DMS153 treated with DMSO at 0.1 percent for 48 hours (cell line): ENCODE results near the gene EIF2B1.
"Not testable (repeated sequence)": the region's sequence is repeated elsewhere in the genome, so short reads cannot be mapped to it uniquely, and the experiment has no call there.

Source experiments
- DNase-seq: peaks from one replicate; lab custom pipeline; 2025; ENCODE audit not compliant: unreplicated experiment; lab: John Stamatoyannopoulos, UW

The EIF2B1 gene

DNA sequence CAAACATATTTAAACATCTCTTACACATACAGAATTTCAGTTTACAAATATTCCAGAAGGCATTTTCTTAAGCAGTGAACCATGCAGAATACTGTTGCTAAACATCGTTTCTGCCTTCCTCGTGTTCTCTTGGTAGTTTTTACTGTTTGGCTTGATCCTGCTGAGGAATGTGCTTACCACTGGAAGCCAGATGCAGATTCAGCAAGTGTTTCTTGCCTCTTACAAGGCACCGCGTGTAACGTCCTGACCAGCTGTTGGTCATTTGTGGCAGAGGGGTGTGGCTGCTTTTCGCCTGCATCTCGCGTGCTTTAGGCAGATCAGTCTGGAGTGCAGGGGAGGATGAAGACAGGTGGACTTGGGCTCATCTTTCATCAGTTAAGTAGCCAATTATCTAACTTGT lies 12.4 kb downstream of the EIF2B1 start:
- no peak for DNase-seq

- no peak for DNase-seq
These were observed 15.9 kb downstream of the EIF2B1 start for GRCh38 chr12:123617580-123617979.

DNA sequence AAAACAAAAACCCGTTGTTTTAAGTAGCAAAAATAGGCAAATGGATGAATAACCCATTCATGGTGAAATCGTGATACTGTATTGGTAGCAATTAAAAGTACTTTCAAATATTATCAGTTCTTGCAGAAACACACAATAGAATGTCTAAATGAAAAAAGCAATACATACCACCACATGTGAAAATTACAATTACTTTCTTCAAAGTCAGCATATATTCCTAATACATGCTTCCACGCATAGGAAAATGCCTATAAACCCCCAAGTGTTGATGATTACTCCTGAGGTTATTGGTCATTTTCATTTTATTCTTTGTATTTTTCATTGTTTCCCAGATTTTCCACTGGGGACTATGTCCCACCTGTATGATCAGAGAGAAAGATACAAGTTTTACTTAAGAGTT lies 16.3 kb downstream of the EIF2B1 start:
- DNase-seq = no peak

DNA sequence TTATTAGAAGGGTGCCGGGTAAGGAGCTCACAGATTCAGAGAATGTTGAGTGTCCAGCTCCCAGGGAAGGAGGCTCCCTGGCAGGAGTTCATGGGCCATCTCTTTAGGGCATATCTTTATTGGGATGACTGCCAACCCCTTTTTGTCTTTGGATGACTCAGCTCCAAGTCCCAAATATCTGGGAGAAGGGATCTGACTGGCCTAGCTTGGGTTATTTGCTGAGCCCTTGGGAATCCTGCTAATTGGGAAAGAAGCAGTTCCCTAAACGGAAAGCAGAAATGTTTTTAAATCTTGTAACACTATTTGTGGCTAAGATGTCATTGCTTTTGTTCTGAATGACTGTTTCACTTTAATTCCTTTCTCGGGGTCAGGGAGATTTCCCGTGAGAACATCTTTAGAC lies 19.0 kb downstream of the EIF2B1 start:
- no peak for DNase-seq

GRCh38 chr12:123614110-123614509 lies 19.4 kb downstream of the EIF2B1 start:
- DNase-seq = no peak

DNA sequence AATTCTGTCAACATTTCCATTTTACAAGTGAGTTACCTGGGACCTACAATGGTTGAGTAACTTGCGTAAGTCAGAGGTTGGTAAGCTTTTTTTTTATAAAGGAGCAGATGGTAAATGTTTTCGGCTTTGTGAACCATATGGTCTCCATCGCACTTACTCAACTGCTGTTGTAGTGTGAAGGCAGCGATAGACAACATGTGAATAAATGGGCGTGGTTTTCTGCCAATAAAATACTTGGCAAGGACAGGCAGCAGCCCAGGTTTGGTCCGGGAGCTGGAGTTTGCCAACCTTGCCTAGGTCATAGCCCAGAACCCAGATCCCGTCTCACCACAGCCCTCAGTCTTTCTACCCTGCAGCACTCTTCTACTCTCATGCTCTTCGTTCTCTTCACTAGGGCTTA lies 25.3 kb downstream of the EIF2B1 start:
- DNase-seq = no peak

DNA sequence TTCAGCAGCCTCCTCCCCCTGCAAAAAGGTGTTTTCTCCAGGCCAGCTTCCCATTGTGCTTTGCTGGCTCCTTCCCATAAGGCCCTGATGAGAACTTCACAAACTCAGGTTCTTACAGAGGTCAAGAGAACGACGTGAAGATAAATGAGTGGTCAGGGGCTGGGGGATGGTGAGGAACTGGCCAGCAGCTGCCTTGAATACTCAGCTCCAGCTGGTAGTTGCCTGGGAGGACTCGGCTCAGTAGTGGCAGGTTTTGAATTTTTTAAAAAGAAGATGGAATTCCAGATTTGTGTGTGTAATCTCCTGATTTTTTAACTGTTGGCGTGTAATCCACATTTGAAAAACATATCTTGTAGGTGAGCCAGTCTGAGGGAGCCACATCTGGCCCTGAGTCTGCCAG lies 25.7 kb downstream of the EIF2B1 start:
- DNase-seq = no peak

GRCh38 chr12:123603495-123603894 lies 30.0 kb downstream of the EIF2B1 start:
- not testable (repeated sequence) for DNase-seq

DNA sequence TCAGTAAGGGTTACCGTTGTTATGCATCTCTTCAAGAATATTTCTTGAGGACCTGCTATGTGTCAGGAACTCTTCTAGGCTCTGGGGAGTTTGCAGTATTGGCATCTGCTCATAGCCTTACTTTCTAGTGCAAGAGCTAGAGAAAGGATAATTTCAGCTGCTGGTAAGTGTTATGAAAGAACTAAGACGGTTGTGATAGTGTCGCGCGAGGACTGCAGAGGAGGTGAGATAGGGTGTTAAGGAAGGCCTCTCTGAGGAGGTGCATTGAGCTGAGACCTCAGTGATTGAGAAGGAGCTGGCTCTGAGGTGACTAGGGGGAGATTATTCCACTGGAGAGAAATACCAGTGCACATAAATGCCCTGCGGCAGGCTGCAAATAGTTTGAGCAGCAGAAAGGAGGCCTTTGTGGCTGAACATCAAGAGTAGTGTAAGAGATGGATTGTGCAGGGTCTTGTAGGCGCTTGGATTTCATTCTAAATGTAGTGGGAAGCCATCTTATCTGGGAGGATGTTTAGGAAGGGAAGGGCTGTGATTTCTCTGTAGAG lies 30.8 kb downstream of the EIF2B1 start:
- DNase-seq = no peak

- DNase-seq = peak; percentile 84
These were observed 31.6 kb downstream of the EIF2B1 start, which contains the start of gene DDX55 for GRCh38 chr12:123601602-123602489. Gene DDX55, plus strand, starts transcription at chr12:123602099. Its CDS starts 50 bp downstream, at chr12:123602149.

GRCh38 chr12:123599721-123600120 lies 33.8 kb downstream of the EIF2B1 start:
- DNase-seq = no peak

DNA sequence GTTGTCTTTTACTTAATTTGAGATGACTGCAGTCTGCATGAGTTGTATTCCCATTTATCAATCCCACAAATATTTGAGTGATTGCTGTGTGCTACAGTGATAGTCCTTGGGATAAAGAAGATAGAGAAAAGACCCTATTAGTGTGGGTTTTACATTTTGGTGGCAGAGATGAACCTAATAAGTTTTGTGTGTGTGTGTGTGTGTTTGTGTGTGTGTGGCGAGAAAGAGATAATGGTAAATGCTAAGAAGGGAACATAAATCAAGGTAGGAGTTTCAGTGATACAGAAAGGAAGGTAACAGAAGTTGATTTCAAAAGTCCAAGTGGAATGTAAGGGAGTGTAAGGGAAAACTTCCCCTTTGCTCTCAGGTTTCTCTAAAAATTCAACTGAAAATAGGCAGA lies 34.2 kb downstream of the EIF2B1 start:
- DNase-seq = no peak

- no peak for DNase-seq
These were observed 35.0 kb downstream of the EIF2B1 start for GRCh38 chr12:123598522-123598921.

DNA sequence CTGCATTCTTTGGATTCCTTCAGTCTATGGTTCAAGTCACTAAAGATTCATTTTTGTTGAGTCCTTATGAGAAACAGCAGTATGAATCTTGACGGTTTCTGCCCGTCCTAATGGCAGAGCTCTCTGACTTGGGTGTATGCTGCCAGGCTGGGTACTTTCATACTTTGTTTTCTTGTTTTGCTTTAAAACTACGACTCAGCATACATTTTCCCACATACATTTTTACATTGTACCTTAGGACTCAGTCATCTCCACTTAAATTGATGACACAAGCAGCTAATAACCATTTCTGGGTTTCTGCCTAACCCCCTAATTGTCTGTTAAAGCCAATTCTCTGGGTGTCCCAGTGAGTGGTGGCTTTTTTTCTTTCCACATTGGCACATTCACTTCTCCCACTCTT lies 36.4 kb downstream of the EIF2B1 start:
- DNase-seq = no peak

- no peak for DNase-seq
These were observed 37.8 kb downstream of the EIF2B1 start for GRCh38 chr12:123595729-123596128.

- DNase-seq = no peak
These were observed 41.6 kb downstream of the EIF2B1 start for GRCh38 chr12:123591702-123592481.

- DNase-seq = no peak
These were observed 52.7 kb downstream of the EIF2B1 start for GRCh38 chr12:123580772-123581171.

- not testable (repeated sequence) for DNase-seq
These were observed 54.7 kb downstream of the EIF2B1 start for GRCh38 chr12:123578829-123579228.

DNA sequence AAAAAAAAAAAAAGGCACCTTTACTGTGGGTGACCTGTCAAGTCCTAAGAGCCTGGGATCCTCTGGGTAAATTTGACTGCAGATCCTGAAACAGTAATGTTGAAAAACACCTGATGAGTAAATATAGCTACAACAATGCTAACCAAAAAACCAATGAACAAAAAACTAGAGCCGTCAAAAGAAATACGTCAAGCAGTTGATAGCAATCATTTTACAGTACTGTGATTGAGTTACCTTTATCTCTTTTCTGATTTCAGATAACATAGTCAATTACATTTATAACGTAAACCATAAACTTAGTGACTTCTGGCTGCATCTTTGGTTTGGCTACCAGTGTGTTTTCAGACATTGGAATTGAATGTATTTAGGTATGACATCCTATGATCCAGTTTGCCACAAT lies 55.2 kb downstream of the EIF2B1 start:
- no peak for DNase-seq

DNA sequence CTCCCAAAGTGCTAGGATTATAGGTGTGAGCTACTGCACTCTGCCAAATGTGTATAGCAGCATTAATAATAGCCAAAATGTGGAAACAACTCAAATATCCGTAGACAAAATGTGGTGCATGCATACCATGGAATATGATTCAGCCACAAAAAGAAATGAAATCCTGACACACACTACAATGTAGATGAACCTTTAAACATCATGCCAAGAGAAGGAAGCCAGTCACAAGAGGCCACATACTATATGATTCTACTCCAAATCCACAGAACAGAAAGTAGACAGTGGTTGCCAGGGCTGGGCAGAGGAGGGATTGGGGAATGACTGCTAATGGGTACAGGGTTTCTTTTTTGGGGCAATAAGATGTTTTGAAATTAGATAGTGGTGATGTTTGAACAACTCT lies 56.9 kb downstream of the EIF2B1 start:
- DNase-seq = no peak

DNA sequence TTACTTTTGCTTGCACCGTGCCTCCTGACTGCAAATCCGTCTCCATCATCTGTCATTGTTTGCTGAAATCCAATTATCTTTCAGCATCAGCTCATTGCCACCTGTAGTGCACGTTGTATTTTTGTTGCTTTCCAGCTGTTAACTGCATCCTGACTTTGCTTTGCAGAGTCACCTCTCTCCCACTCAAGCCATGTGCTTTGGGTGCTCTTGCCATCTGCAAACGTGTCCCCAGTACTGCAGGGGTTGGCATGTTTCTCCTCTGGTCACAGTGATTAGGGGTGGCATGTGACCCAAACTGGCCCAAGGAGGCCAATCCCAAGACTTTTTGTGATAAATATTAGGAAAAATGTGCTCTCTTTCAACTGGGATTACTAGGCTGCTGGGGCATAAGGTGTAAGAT lies 59.6 kb downstream of the EIF2B1 start:
- no peak for DNase-seq

DNA sequence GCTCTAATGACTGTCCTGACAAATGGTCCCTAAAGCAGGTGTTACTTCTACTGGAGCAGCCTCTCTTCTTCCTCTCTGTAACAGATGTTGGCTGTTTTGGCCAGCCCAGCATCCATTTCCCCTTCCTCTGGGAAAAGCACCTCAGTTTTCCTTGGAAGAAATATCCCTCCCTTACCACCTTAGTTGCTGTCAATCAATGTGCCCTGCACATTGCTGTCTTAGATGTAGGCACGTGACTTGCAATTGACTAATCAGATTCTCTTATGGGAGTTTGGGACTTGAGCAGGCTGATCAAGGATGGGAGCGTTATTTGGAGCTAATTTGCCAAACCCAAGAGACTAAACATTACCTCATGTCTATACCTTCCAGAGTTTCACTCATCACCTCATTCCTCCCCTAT lies 61.1 kb downstream of the EIF2B1 start:
- no peak for DNase-seq
